Mesenteric fat pad (tissue), 1 donor: ENCODE results near the gene DNAH12. TPM values are rescaled to one million over a fixed set of nuclear protein-coding genes. Genes with fewer than 3 reads are reported as not detected.

Experiments
- DNase-seq: peaks from one replicate; pipeline ENCODE4 v3.0.0-alpha.2; 2020; ENCODE audit warnings: low spot score
- total RNA-seq: library from RNA; stranded (reverse); fragmentation: NEBNext Ultra II Directional; extraction: Animal tissue kit (Norgen Biotek cat#: 25700); gene quantifications from one replicate; pipeline ENCODE4 v1.2.1, GENCODE V29; 2021
- donor health status: DM: yes; HTN: yes; CAD: no.

Gene DNAH12
- total RNA-seq, 1 donor from 2014 or later: 0.06 TPM

DNA sequence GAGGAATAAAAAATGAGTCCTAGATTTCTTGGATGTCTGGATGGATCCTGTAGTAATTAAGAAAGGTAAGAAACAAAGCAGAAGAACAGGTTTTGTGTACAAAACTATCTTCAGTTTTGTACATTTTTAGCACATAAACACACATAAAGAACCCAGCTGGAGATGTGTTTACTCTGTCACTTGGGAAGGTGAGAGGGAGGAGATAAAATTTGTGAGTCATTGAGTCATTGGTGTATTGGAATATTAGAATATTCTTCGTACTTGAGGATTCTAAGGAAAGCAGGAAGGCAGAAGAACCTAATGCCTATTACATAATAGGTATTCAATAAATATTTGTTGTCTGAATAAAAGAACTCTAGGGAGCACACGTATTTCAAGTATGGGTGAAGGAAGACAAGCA, 299.2 kb downstream of the DNAH12 start:
- no peak for DNase-seq

Other genes with a start within 250 kb of the DNAH12 start
- 26.7 TPM for gene PDE12, start 11.9 kb upstream of the DNAH12 start, total RNA-seq
- gene ARF4, start 53.0 kb upstream of the DNAH12 start, total RNA-seq: 156 TPM
- 30.9 TPM for gene DENND6A, start 148.7 kb upstream of the DNAH12 start, total RNA-seq
- 57.2 TPM for gene SLMAP, start 212.0 kb upstream of the DNAH12 start, total RNA-seq